Measurements from ENCODE around the gene KCTD15.

DNA sequence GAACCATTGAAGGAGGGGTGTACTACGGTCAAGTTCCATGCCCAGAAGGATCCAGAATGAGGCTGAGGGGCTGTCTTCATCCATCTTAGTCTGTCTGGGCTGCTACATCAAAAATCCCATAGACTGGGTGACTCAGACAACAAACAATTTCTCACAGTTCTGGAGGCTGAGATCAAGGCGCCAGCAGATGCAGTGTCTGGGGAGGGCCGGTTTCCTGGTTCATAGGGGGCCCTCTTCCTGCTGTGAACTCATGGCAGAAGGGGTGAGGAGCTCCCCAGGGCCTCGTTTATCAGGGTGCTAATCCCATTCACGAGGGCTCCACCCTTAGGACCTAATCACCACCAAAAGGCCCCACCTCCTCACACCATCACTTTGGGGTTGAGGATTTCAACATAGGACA lies 14.7 kb upstream of the KCTD15 start:
- TF ChIP-seq EZH2 (IDR thresholded peaks at IDR 0.05) (no peak), POLR2AphosphoS5 (IDR thresholded peaks at IDR 0.05; ENCODE audit: borderline replicate concordance, low read depth, low read length) (no peak)
